Measurements from ENCODE around the gene SKIC3. TPM values are rescaled to one million over a fixed set of nuclear protein-coding genes. Genes with fewer than 3 reads are reported as not detected.

Gene SKIC3
- total RNA-seq, 1 experiment from 2014 or later = 102 TPM

GRCh38 chr5:95524423-95524822 lies 30.4 kb downstream of the SKIC3 start:
- no peaks in the 10 kb centered on the region for H3K4me1 Mint-ChIP-seq (ENCODE audit: low read depth, unreplicated experiment)
- no peaks in the 10 kb centered on the region for H3K27me3 Mint-ChIP-seq (ENCODE audit: unreplicated experiment)
- no peak overlapping the region for H3K4me3 Mint-ChIP-seq (ENCODE audit: low read depth, unreplicated experiment)
- intact Hi-C loops (cut with micrococcal nuclease; ENCODE audit: unreplicated experiment) = no loop called here
- TF ChIP-seq CTCF (IDR thresholded peaks at IDR 0.05; ENCODE audit: unreplicated experiment) = no peak
- no peaks in the 10 kb centered on the region for H3K9me3 Mint-ChIP-seq (ENCODE audit: low read depth, unreplicated experiment)
- no peak overlapping the region for H3K27ac Mint-ChIP-seq (ENCODE audit: unreplicated experiment)
- no peak for DNase-seq
- H3K36me3 Mint-ChIP-seq (ENCODE audit: insufficient read depth, unreplicated experiment) = no peaks in the 10 kb centered on the region
- CTCF ChIA-PET = no interaction called here
- BruUV-seq (replicated peaks) = no TSS peak

GRCh38 chr5:95520206-95520605 lies 34.6 kb downstream of the SKIC3 start:
- CTCF ChIA-PET = no interaction called here
- Mint-ChIP-seq H3K27ac (ENCODE audit: unreplicated experiment) (no peak overlapping the region), H3K27me3 (ENCODE audit: unreplicated experiment) (no peaks in the 10 kb centered on the region), H3K9me3 (ENCODE audit: low read depth, unreplicated experiment) (no peaks in the 10 kb centered on the region), H3K4me1 (ENCODE audit: low read depth, unreplicated experiment) (no peaks in the 10 kb centered on the region), H3K4me3 (ENCODE audit: low read depth, unreplicated experiment) (no peak overlapping the region), H3K36me3 (ENCODE audit: insufficient read depth, unreplicated experiment) (peaks cover under 1% of the 10 kb centered on the region)
- no peak for DNase-seq
- BruUV-seq (replicated peaks) = no TSS peak
- intact Hi-C loops (cut with micrococcal nuclease; ENCODE audit: unreplicated experiment) = no loop called here
- TF ChIP-seq CTCF (IDR thresholded peaks at IDR 0.05; ENCODE audit: unreplicated experiment) = no peak

GRCh38 chr5:95519681-95520080 lies 35.1 kb downstream of the SKIC3 start:
- no peaks in the 10 kb centered on the region for H3K9me3 Mint-ChIP-seq (ENCODE audit: low read depth, unreplicated experiment)
- no peak for TF ChIP-seq CTCF (IDR thresholded peaks at IDR 0.05; ENCODE audit: unreplicated experiment)
- H3K27ac Mint-ChIP-seq (ENCODE audit: unreplicated experiment) = no peak overlapping the region
- no peaks in the 10 kb centered on the region for H3K27me3 Mint-ChIP-seq (ENCODE audit: unreplicated experiment)
- CTCF ChIA-PET = no interaction called here
- no TSS peak for BruUV-seq (replicated peaks)
- peaks cover 5% of the 10 kb centered on the region for H3K36me3 Mint-ChIP-seq (ENCODE audit: insufficient read depth, unreplicated experiment)
- H3K4me3 Mint-ChIP-seq (ENCODE audit: low read depth, unreplicated experiment) = no peak overlapping the region
- H3K4me1 Mint-ChIP-seq (ENCODE audit: low read depth, unreplicated experiment) = no peaks in the 10 kb centered on the region
- DNase-seq = no peak
- intact Hi-C loops (cut with micrococcal nuclease; ENCODE audit: unreplicated experiment) = no loop called here

GRCh38 chr5:95519151-95519550 lies 35.6 kb downstream of the SKIC3 start:
- TF ChIP-seq CTCF (IDR thresholded peaks at IDR 0.05; ENCODE audit: unreplicated experiment) = no peak
- H3K36me3 Mint-ChIP-seq (ENCODE audit: insufficient read depth, unreplicated experiment) = peaks cover 5% of the 10 kb centered on the region
- CTCF ChIA-PET = no interaction called here

GRCh38 chr5:95518417-95518816 lies 36.4 kb downstream of the SKIC3 start:
- no peak for TF ChIP-seq CTCF (IDR thresholded peaks at IDR 0.05; ENCODE audit: unreplicated experiment)
- no TSS peak for BruUV-seq (replicated peaks)
- no peak overlapping the region for H3K4me3 Mint-ChIP-seq (ENCODE audit: low read depth, unreplicated experiment)
- H3K4me1 Mint-ChIP-seq (ENCODE audit: low read depth, unreplicated experiment) = no peaks in the 10 kb centered on the region
- H3K27me3 Mint-ChIP-seq (ENCODE audit: unreplicated experiment) = no peaks in the 10 kb centered on the region
- CTCF ChIA-PET = no interaction called here
- no peak overlapping the region for H3K27ac Mint-ChIP-seq (ENCODE audit: unreplicated experiment)
- no peak for DNase-seq
- intact Hi-C loops (cut with micrococcal nuclease; ENCODE audit: unreplicated experiment) = no loop called here
- peaks cover 5% of the 10 kb centered on the region for H3K36me3 Mint-ChIP-seq (ENCODE audit: insufficient read depth, unreplicated experiment)
- no peaks in the 10 kb centered on the region for H3K9me3 Mint-ChIP-seq (ENCODE audit: low read depth, unreplicated experiment)

More at GRCh38 chr5:95519151-95519550, 35.6 kb downstream of the SKIC3 start:
- Mint-ChIP-seq H3K27me3 (ENCODE audit: unreplicated experiment) (no peaks in the 10 kb centered on the region), H3K4me1 (ENCODE audit: low read depth, unreplicated experiment) (no peaks in the 10 kb centered on the region), H3K27ac (ENCODE audit: unreplicated experiment) (no peak overlapping the region), H3K4me3 (ENCODE audit: low read depth, unreplicated experiment) (no peak overlapping the region), H3K9me3 (ENCODE audit: low read depth, unreplicated experiment) (no peaks in the 10 kb centered on the region)
- no TSS peak for BruUV-seq (replicated peaks)
- intact Hi-C loops (cut with micrococcal nuclease; ENCODE audit: unreplicated experiment) = no loop called here
- DNase-seq = no peak

Measured in Calu3 (cell line).